Activated CD4-positive, CD25-positive, alpha-beta regulatory T cell (primary cell): Measurements from ENCODE around the gene UBE2S.

Source experiments
- DNase-seq, 4 experiments: peaks; one replicate each; lab custom pipeline; 2025; lab: John Stamatoyannopoulos, UW

Gene UBE2S

GRCh38 chr19:55362990-55363716 lies 44.4 kb downstream of the UBE2S start, which contains the start of gene GARIN5B:
TSS of gene GARIN5B (minus strand) at chr19:55363260. CDS start at chr19:55363066, 194 bp downstream.
- DNase-seq = no peak

GRCh38 chr19:55362174-55362989 lies 45.2 kb downstream of the UBE2S start:
- no peak for DNase-seq

GRCh38 chr19:55360902-55361301 lies 46.7 kb downstream of the UBE2S start:
- DNase-seq = no peak

GRCh38 chr19:55358943-55359908 lies 48.4 kb downstream of the UBE2S start:
- DNase-seq = no peak

GRCh38 chr19:55358493-55358892 lies 49.1 kb downstream of the UBE2S start:
- DNase-seq = no peak

GRCh38 chr19:55355213-55355821 lies 52.3 kb downstream of the UBE2S start:
- no peak for DNase-seq

- no peak for DNase-seq
Observed at GRCh38 chr19:55354698-55355212, 52.8 kb downstream of the UBE2S start, which contains the start of gene COX6B2. TSS of gene COX6B2 (minus strand) at chr19:55354719. CDS start at chr19:55354521, 198 bp downstream.

- peak; percentile 42 to 48 (median 47) for DNase-seq
Observed at GRCh38 chr19:55353803-55354697, 53.5 kb downstream of the UBE2S start.

- no peak for DNase-seq
Observed at GRCh38 chr19:55353356-55353802, 54.2 kb downstream of the UBE2S start.

- DNase-seq = no peak
Observed at GRCh38 chr19:55352549-55353145, 54.9 kb downstream of the UBE2S start.

- DNase-seq = no peak
Observed at GRCh38 chr19:55352040-55352439, 55.5 kb downstream of the UBE2S start.

GRCh38 chr19:55350620-55351315 lies 56.8 kb downstream of the UBE2S start:
- no peak for DNase-seq
